GM23248 (cell line): Measurements from ENCODE around the gene CLN3. TPM values are rescaled to one million over a fixed set of nuclear protein-coding genes. Genes with fewer than 3 reads are reported as not detected.

Experiments used
- DNase-seq: peaks from one replicate; pipeline ENCODE4 v3.0.0-alpha.2; 2015
- H2AFZ ChIP-seq: fragments of 200-600 bp; sonication (generic); 2 replicates; pipeline ENCODE4 v1.6.1; 2016; ENCODE audit warnings: antibody characterized with exemption
- H3F3A ChIP-seq: fragments of 200-600 bp; sonication (generic); 2 replicates; pipeline ENCODE4 v1.6.1; 2016; ENCODE audit warnings: mild to moderate bottlenecking, antibody characterized with exemption, mixed run types; ENCODE audit not compliant: insufficient read depth
- H3K27ac ChIP-seq: fragments of 200-600 bp; sonication (generic); 2 replicates; pipeline ENCODE4 v1.5.1; 2016; ENCODE audit warnings: mild to moderate bottlenecking
- H3K27me3 ChIP-seq: fragments of 200-600 bp; sonication (generic); replicated peaks from 2 replicates; pipeline ENCODE4 v1.6.1; 2016; ENCODE audit warnings: mild to moderate bottlenecking; ENCODE audit not compliant: insufficient read depth
- H3K36me3 ChIP-seq: fragments of 200-600 bp; sonication (generic); 2 replicates; pipeline ENCODE4 v1.6.1; 2016; ENCODE audit warnings: low read depth, mild to moderate bottlenecking
- H3K4me1 ChIP-seq: fragments of 200-600 bp; sonication (generic); 2 replicates; pipeline ENCODE4 v1.6.1; 2016; ENCODE audit warnings: mild to moderate bottlenecking; ENCODE audit not compliant: insufficient read depth
- H3K4me2 ChIP-seq: fragments of 200-600 bp; sonication (generic); one replicate; pipeline ENCODE4 v1.6.1; 2016; ENCODE audit warnings: mild to moderate bottlenecking; ENCODE audit not compliant: unreplicated experiment
- H3K4me3 ChIP-seq: fragments of 200-600 bp; sonication (generic); 2 replicates; pipeline ENCODE4 v1.5.1; 2016; ENCODE audit warnings: mild to moderate bottlenecking
- H3K79me2 ChIP-seq: fragments of 200-600 bp; sonication (generic); 2 replicates; pipeline ENCODE4 v1.6.1; 2016; ENCODE audit warnings: mild to moderate bottlenecking; ENCODE audit not compliant: insufficient read depth
- H3K9ac ChIP-seq: fragments of 200-600 bp; sonication (generic); 2 replicates; pipeline ENCODE4 v1.6.1; 2016; ENCODE audit warnings: mild to moderate bottlenecking
- H3K9me2 ChIP-seq: fragments of 200-600 bp; sonication (generic); 2 replicates; pipeline ENCODE4 v1.6.1; 2016; ENCODE audit warnings: mixed run types, mild to moderate bottlenecking, moderate library complexity; ENCODE audit not compliant: insufficient read depth
- H3K9me3 ChIP-seq: fragments of 200-600 bp; sonication (generic); one replicate; pipeline ENCODE4 v1.6.1; 2017; ENCODE audit warnings: low read depth
- H4K20me1 ChIP-seq: fragments of 200-600 bp; sonication (generic); 2 replicates; pipeline ENCODE4 v1.6.0; 2016; ENCODE audit not compliant: insufficient read depth
- EZH2 ChIP-seq: fragments of 200-600 bp; sonication (generic); IDR thresholded peaks from 2 replicates; pipeline ENCODE4 v1.6.1; 2018; ENCODE audit warnings: antibody characterized with exemption, mild to moderate bottlenecking; ENCODE audit not compliant: insufficient read depth, poor library complexity, severe bottlenecking
- EZH2phosphoT487 ChIP-seq: fragments of 200-600 bp; sonication (generic); IDR thresholded peaks from 2 replicates; pipeline ENCODE4 v1.6.1; 2018; ENCODE audit warnings: antibody characterized with exemption, moderate library complexity, mild to moderate bottlenecking, low read depth; ENCODE audit not compliant: insufficient read depth
- WGBS, 2 experiments: methylation state at CpG; one replicate each; pipeline ENCODE4 v1.1.6; 2015 to 2017; ENCODE audit warnings: low lambda C conversion rate in 2 of 2, low coverage in 1 of 2; ENCODE audit errors: missing lambda C conversion rate in 2 of 2; 5-methylcytosine and 5-hydroxymethylcytosine counted together
- in situ Hi-C: fragments of 300-500 bp; cut with MboI; formaldehyde crosslinking; loops from 2 replicates; pipeline ENCODE4 v1.15.0; 2020
- polyA plus RNA-seq: library from polyadenylated mRNA; unstranded; fragments of >200 nt; fragmentation: Nextera tagmentation; extraction: Ambion mirVana; gene quantifications from 2 replicates; pipeline ENCODE4 v1.2.1, GENCODE V29; 2016
- total RNA-seq: library from RNA; depleted of rRNA; stranded (reverse); fragments of >200 nt; shearing (Covaris generic); gene quantifications from 2 replicates; pipeline ENCODE4 v1.2.3, GENCODE V29; 2014

CLN3 gene
- total and polyA plus RNA-seq, 2 experiments from 2014 or later, result 15.8 to 21.1 TPM

- no peak overlapping the region for H3K4me3 ChIP-seq
- H3K36me3 ChIP-seq, result no peaks in the 10 kb centered on the region
- no peak overlapping the region for H3K4me2 ChIP-seq
- in situ Hi-C loops, result no loop called here
- no peak for DNase-seq
- no peak overlapping the region for H3K27ac ChIP-seq
- H2AFZ ChIP-seq, result no peak overlapping the region
- no peaks in the 10 kb centered on the region for H3K9me2 ChIP-seq
- TF ChIP-seq EZH2phosphoT487 (no peak), EZH2 (no peak)
- H3K79me2 ChIP-seq, result no peaks in the 10 kb centered on the region
- no peaks in the 10 kb centered on the region for H4K20me1 ChIP-seq
- no peaks in the 10 kb centered on the region for H3K27me3 ChIP-seq
- 76 to 79% methylated on average over 10 to 11 of the region's 11 CpGs for WGBS, 2 experiments
- no peaks in the 10 kb centered on the region for H3K4me1 ChIP-seq
- no peak overlapping the region for H3K9ac ChIP-seq
- H3K9me3 ChIP-seq, result no peaks in the 10 kb centered on the region
- H3F3A ChIP-seq, result no peaks in the 10 kb centered on the region
Measured at GRCh38 chr16:28522792-28523191, 30.9 kb upstream of the CLN3 start.

DNA sequence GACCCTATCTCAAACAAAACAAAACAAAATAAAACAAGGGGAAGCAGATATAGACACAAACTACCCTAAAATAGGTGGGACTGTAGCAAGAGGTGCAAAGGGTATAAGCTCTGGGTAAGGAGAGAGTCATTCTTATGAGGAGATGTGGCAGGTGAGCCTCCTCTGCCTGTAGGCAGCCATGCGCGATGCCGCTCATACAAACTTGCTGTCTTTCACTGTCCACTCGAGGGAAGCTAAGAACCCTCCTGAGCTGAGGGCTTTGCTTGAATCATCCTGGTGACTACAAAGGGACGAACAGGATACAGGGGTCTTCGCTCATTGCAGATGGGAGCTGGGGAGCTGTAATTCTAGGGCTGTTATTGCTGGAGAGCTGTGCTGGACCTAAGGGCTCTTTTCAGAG lies 29.6 kb upstream of the CLN3 start:
- Histone ChIP-seq H3K4me3 (no peak overlapping the region), H3F3A (no peaks in the 10 kb centered on the region), H3K9ac (no peak overlapping the region), H3K79me2 (no peaks in the 10 kb centered on the region), H3K9me2 (no peaks in the 10 kb centered on the region), H3K4me1 (no peaks in the 10 kb centered on the region), H4K20me1 (no peaks in the 10 kb centered on the region), H2AFZ (no peak overlapping the region), H3K9me3 (no peaks in the 10 kb centered on the region), H3K36me3 (no peaks in the 10 kb centered on the region), H3K27ac (no peak overlapping the region), H3K4me2 (no peak overlapping the region), H3K27me3 (no peaks in the 10 kb centered on the region)
- DNase-seq, result no peak
- 75 to 77% methylated on average over 6 of the region's 6 CpGs for WGBS, 2 experiments
- in situ Hi-C loops, result no loop called here
- TF ChIP-seq EZH2phosphoT487 (no peak), EZH2 (no peak)

- no peaks in the 10 kb centered on the region for H4K20me1 ChIP-seq
- TF ChIP-seq EZH2 (no peak), EZH2phosphoT487 (no peak)
- H3K27me3 ChIP-seq, result no peaks in the 10 kb centered on the region
- no peak overlapping the region for H3K27ac ChIP-seq
- H3K4me1 ChIP-seq, result no peaks in the 10 kb centered on the region
- H3F3A ChIP-seq, result no peaks in the 10 kb centered on the region
- 66 to 68% methylated on average over 7 of the region's 7 CpGs for WGBS, 2 experiments
- no peak for DNase-seq
- no peak overlapping the region for H3K4me2 ChIP-seq
- no peaks in the 10 kb centered on the region for H3K9me3 ChIP-seq
- no peaks in the 10 kb centered on the region for H3K79me2 ChIP-seq
- H3K9me2 ChIP-seq, result no peaks in the 10 kb centered on the region
- H3K36me3 ChIP-seq, result no peaks in the 10 kb centered on the region
- H3K9ac ChIP-seq, result no peak overlapping the region
- no peak overlapping the region for H2AFZ ChIP-seq
- in situ Hi-C loops, result no loop called here
- no peak overlapping the region for H3K4me3 ChIP-seq
Measured at GRCh38 chr16:28520672-28521071, 28.8 kb upstream of the CLN3 start.

DNA sequence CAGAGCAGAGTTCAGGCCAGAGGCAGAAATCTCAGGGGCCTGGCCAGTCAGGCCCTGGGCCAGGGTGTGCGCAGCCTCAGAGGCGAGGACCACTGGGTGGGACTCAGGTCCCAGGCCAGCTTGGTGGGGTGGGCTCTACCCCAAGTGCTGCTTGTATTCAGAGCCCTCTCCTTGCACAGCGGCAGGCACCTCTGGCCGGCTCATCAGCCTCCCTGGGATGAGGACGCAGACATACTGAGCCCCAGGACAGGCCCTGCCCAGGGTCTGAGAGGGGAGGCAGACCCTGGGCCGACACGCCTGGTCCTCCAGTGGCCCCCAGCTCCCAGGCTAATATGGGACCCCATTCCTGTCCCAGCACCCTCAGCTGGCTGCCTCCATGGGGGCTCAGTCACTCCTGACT lies 22.4 kb upstream of the CLN3 start:
- DNase-seq, result no peak

DNA sequence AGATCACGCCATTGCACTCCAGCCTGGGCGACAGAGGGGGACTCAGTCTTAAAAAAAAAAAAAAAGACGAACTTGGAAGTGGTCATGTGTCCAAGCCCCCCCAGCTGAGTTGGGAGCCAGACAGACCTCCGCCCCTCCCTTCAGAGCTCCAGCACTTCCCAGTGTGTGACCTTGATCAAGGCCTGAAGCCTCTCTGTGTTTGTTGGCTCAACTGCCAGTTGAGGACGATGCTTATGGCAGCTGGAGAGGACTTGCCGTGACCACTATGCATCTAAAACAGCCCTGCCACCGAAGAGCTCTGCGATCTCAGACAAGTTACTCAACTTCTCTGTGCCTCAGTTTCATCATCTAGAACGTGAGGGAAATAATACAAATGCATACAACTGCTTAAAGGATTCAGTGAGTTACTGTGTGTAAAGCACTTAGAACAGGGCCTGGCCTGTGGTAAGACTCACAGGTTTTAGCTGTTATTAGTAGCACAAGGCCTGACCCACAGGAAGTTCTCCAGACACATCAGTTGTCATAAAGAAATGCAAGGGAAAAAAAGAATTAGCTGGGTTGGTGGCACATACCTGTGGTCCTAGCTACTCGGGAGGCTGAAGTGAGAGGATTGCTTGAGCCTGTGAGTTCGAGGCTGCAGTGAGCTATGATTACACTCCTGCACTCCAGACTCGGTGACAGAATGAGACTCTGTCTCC lies 21.8 kb upstream of the CLN3 start:
- Histone ChIP-seq H3K4me1 (no peaks in the 10 kb centered on the region), H3K36me3 (no peaks in the 10 kb centered on the region), H3K9ac (no peak overlapping the region), H4K20me1 (no peaks in the 10 kb centered on the region), H3K4me2 (no peak overlapping the region), H2AFZ (0 out of 2 replicates have a peak overlapping the region, but pooled peaks have one; percentile 19), H3K9me2 (no peaks in the 10 kb centered on the region), H3K79me2 (no peaks in the 10 kb centered on the region), H3K27ac (no peak overlapping the region), H3F3A (no peaks in the 10 kb centered on the region), H3K27me3 (no peaks in the 10 kb centered on the region), H3K4me3 (no peak overlapping the region), H3K9me3 (no peaks in the 10 kb centered on the region)
- no peak for DNase-seq
- TF ChIP-seq EZH2, result no peak
- TF ChIP-seq EZH2phosphoT487, result no peak
- in situ Hi-C loops, result no loop called here
- 65 to 70% methylated on average over 9 to 12 of the region's 12 CpGs for WGBS, 2 experiments

More for the DNA sequence above, 22.4 kb upstream of the CLN3 start:
- Histone ChIP-seq H4K20me1 (no peaks in the 10 kb centered on the region), H3K27ac (no peak overlapping the region), H3K27me3 (no peaks in the 10 kb centered on the region), H2AFZ (no peak overlapping the region), H3K9me2 (no peaks in the 10 kb centered on the region), H3F3A (no peaks in the 10 kb centered on the region), H3K36me3 (no peaks in the 10 kb centered on the region), H3K4me1 (no peaks in the 10 kb centered on the region), H3K4me2 (no peak overlapping the region), H3K9ac (no peak overlapping the region), H3K4me3 (no peak overlapping the region), H3K9me3 (no peaks in the 10 kb centered on the region), H3K79me2 (no peaks in the 10 kb centered on the region)
- WGBS, 2 experiments, result 81 to 84% methylated on average over 6 to 7 of the region's 7 CpGs
- TF ChIP-seq EZH2, result no peak
- TF ChIP-seq EZH2phosphoT487, result no peak
- in situ Hi-C loops, result no loop called here
